ENCODE measurements around the gene SELENOV.
"Not testable (repeated sequence)": the region's sequence is repeated elsewhere in the genome, so short reads cannot be mapped to it uniquely, and the experiment has no call there.

The SELENOV gene

DNA sequence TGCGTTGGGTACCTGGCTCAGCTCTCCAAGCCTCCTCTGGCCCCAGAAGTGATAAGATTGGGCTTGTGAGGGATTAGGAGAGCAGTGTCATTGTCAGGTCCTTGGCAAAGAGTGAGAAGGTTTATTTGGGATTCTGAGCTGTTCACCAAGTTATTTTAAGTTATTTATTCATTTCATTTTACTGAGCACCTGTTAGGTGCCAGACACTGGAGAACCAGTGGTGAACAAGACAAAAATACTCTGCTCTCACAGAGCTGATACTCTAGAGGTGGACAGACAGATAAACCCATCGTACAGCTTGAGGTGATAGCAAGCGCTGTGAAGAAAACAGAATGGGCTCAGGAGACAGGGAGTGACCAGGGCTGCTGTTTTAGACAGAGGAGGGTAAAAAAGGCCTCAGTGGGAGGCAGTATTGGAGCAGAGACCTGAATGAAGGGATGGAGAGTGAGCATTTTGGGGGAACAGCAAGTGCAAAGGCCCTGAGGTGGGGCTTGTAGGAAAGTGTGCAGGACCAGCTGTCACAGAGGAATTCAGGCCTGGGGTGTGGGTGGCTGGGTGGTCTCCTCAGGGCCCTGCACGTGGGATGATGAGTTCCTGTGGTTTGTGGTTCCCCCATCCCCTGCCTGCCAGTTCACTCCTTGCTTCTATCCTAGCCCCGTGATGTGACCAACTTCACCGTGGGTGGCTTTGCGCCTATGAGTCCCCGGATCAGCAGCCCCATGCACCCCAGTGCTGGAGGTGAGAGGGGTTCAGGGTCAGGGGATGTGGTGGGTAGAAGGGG, 43.0 kb upstream of the SELENOV start:
- no peak for DNase-seq (ENCODE audit: low read depth)
- H3K4me3 ChIP-seq (ENCODE audit: low read depth, low read length) = no peak overlapping the region
- TF ChIP-seq, protein P1, sequence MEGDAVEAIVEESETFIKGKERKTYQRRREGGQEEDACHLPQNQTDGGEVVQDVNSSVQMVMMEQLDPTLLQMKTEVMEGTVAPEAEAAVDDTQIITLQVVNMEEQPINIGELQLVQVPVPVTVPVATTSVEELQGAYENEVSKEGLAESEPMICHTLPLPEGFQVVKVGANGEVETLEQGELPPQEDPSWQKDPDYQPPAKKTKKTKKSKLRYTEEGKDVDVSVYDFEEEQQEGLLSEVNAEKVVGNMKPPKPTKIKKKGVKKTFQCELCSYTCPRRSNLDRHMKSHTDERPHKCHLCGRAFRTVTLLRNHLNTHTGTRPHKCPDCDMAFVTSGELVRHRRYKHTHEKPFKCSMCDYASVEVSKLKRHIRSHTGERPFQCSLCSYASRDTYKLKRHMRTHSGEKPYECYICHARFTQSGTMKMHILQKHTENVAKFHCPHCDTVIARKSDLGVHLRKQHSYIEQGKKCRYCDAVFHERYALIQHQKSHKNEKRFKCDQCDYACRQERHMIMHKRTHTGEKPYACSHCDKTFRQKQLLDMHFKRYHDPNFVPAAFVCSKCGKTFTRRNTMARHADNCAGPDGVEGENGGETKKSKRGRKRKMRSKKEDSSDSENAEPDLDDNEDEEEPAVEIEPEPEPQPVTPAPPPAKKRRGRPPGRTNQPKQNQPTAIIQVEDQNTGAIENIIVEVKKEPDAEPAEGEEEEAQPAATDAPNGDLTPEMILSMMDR (IDR thresholded peaks at IDR 0.05; ENCODE audit: low read depth, low read length, missing control alignments) = no peak

DNA sequence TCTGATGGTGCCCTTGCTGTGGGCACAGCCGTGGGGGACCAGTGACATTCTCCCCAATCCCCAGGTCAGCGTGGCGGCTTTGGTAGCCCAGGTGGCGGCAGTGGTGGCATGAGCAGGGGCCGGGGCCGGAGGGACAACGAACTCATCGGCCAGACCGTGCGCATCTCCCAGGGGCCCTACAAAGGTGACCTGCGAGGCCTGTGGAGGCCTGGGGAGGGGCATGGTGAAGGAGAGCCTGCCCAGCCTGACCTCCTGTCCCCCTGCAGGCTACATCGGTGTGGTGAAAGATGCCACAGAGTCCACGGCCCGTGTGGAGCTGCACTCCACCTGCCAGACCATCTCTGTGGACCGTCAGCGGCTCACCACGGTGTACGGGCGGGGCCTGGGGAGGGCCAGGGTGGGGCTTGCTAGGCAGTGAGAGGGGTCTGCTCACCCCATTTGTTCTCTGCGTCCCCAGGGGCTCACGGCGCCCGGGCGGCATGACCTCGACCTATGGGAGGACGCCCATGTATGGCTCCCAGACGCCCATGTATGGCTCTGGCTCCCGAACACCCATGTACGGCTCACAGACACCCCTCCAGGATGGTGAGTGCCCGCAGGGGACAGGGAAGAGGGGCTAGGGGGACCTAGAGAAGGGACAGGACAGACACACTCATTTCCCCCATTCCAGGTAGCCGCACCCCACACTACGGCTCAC, 42.0 kb upstream of the SELENOV start:
- H3K4me3 ChIP-seq (ENCODE audit: low read depth, low read length) = no peak overlapping the region
- TF ChIP-seq, protein P1 (IDR thresholded peaks at IDR 0.05; ENCODE audit: low read depth, low read length, missing control alignments) = no peak
- no peak for DNase-seq (ENCODE audit: low read depth)

DNA sequence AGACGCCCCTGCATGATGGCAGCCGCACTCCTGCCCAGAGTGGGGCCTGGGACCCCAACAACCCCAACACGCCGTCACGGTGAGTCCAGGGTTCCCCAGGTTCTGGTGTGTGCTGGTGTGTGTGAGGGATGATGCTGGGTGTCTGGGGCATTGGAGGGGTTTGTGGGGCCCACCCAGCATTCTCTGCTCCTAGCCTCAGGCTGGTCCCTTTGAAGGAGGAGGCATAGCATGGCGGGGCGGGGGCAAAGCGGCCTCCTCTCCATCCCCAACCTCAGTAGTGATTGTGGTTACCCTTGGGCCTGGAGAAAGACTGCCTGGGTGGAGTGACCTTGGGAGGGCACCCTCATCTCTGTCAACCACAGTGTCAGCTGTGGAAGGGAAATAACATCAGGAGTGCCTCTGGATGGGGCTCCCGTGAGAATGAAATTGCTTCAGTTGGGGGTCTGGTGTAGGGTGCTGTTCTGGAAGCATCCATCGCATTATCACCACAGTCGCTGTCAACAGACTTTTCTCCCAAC, 41.4 kb upstream of the SELENOV start:
- no peak for DNase-seq (ENCODE audit: low read depth)
- TF ChIP-seq, protein P1 (IDR thresholded peaks at IDR 0.05; ENCODE audit: low read depth, low read length, missing control alignments) = no peak
- no peak overlapping the region for H3K4me3 ChIP-seq (ENCODE audit: low read depth, low read length)

DNA sequence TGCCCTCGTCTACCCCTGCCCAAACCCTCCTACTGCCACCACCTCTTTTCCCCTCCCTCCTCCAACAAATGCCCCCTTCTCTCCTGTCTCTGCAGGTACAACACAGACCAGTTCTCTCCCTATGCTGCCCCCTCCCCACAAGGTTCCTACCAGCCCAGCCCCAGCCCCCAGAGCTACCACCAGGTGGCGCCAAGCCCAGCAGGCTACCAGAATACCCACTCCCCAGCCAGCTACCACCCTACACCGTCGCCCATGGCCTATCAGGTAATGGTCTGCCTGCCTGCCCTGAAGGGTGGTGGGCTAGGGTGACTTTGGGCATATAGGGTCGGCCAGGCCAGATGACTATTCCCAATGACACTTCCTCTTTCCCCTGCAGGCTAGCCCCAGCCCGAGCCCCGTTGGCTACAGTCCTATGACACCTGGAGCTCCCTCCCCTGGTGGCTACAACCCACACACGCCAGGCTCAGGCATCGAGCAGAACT, 40.8 kb upstream of the SELENOV start:
- H3K4me3 ChIP-seq (ENCODE audit: low read depth, low read length) = no peak overlapping the region
- TF ChIP-seq, protein P1 (IDR thresholded peaks at IDR 0.05; ENCODE audit: low read depth, low read length, missing control alignments) = peak; percentile 83
- DNase-seq (ENCODE audit: low read depth) = no peak

DNA sequence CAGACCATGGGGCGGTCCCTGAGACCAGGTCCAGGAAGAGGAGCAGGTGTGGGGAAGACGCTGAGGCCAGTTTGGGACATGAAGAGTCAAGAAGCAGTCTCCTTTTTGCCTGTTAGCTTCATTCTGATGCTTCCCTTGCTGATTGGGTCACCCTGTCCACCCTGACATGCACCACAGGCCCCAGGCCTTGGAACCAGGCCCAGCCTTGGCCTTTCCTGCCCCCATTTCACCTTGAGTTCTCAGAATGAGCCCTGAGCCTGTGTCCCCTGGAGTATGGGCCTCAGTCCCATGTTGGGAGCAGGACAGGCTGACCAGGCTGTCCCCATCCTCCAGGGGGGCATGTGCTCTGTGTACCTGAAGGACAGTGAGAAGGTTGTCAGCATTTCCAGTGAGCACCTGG, 39.2 kb upstream of the SELENOV start:
- no peak for DNase-seq (ENCODE audit: low read depth)
- no peak overlapping the region for H3K4me3 ChIP-seq (ENCODE audit: low read depth, low read length)
- TF ChIP-seq, protein P1 (IDR thresholded peaks at IDR 0.05; ENCODE audit: low read depth, low read length, missing control alignments) = no peak

DNA sequence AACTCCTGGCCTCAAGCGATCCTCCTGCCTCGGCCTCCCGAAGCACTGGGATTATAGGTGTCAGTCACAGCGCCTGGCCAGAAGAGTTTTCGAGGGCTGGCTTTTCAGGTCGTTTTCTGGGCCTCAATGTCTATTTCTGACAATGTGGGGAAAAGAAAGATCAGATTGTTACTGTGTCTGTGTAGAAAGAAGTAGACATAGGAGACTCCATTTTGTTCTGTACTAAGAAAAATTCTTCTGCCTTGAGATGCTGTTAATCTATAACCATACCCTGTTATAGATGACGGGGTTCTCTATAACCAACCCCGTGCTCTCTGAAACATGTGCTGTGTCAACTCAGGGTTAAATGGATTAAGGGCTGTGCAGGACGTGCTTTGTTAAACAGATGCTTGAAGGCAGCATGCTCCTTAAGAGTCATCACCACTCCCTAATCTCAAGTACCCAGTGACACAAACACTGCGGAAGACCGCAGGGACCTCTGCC, 35.6 kb upstream of the SELENOV start:
- not testable (repeated sequence) for H3K4me3 ChIP-seq (ENCODE audit: low read depth, low read length); DNase-seq (ENCODE audit: low read depth)

DNA sequence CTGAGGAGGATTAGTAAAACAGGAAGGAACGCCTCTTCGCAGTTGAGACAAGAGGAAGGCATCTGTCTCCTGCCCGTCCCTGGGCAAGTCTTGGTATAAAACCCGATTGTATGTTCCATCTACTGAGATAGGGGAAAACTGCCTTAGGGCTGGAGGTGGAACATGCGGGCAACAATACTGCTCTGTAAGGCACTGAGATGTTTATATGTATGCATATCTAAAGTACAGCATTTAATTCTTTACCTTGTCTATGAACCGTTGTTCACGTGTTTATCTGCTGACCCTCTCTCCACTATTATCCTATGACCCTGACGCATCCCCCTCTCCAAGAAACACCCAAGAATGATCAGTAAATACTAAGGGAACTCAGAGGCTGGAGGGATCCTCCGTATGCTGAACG, 35.0 kb upstream of the SELENOV start:
- TF ChIP-seq, protein P1 (IDR thresholded peaks at IDR 0.05; ENCODE audit: low read depth, low read length, missing control alignments) = no peak
- H3K4me3 ChIP-seq (ENCODE audit: low read depth, low read length) = peak overlapping the region; percentile 72
- DNase-seq (ENCODE audit: low read depth) = no peak
